Left colon (tissue), 2 donors: ENCODE results near the gene OR51B4. TPM values are rescaled to one million over a fixed set of nuclear protein-coding genes. Genes with fewer than 3 reads are reported as not detected.

Source experiments
- ATAC-seq: fragments of 200-7000 bp; cut with Tn5 transposase; one replicate; pipeline ENCODE4 v1.9.1; 2020; ENCODE audit warnings: mild to moderate bottlenecking, moderate library complexity
- DNase-seq, 2 donors: peaks; one replicate each; pipeline ENCODE4 v3.0.0-alpha.2; 2020
- intact Hi-C, 2 donors: fragments of 100-400 bp; cut with DNase I in 1 of 2; cut with micrococcal nuclease in 1 of 2; formaldehyde crosslinking; loops; one replicate each; pipeline versions ENCODE4 v1.11.2 to v1.14.0; 2022; cut with DNase I, micrococcal nuclease
- total RNA-seq, 2 donors: library from RNA; stranded (reverse); fragmentation: NEBNext Ultra II Directional; extraction: Animal tissue kit (Norgen Biotek cat#: 25700); gene quantifications; one replicate each; pipeline ENCODE4 v1.2.1, GENCODE V29; 2021
- donor health status: DM: no; HTN: no; CAD: no.
- donor health status: DM: yes; HTN: yes; CAD: no.

The OR51B4 gene
- total RNA-seq, 2 donors from 2014 or later = not detected

- intact Hi-C loops = no loop called here
- ATAC-seq (no peak), DNase-seq (no peak)
These were observed 50.0 kb downstream of the OR51B4 start for GRCh38 chr11:5251746-5252145.

Other genes starting within 250 kb of the OR51B4 start
- gene OR52E2, start 242.3 kb downstream of the OR51B4 start, total RNA-seq = not detected
- not detected for gene OR52E1, start 232.4 kb downstream of the OR51B4 start, total RNA-seq
- gene OR52A5, start 163.6 kb downstream of the OR51B4 start, total RNA-seq = not detected
- not detected for gene OR52A1, start 147.2 kb downstream of the OR51B4 start, total RNA-seq
- gene OR51V1, start 101.3 kb downstream of the OR51B4 start, total RNA-seq = not detected
- 10 to 100 TPM in 1 of 2 donors, 1 to 10 TPM in 1; 9.3 to 25.8 TPM for gene HBB, start 74.9 kb downstream of the OR51B4 start, total RNA-seq
- not detected for gene HBD, start 67.5 kb downstream of the OR51B4 start, total RNA-seq
- gene HBG1, start 52.1 kb downstream of the OR51B4 start, total RNA-seq = not detected
- gene HBG2, start 47.2 kb downstream of the OR51B4 start, total RNA-seq = not detected
- gene HBE1, start 32.0 kb downstream of the OR51B4 start, total RNA-seq = not detected
- not detected for gene OR51B2, start 22.4 kb upstream of the OR51B4 start, total RNA-seq
- not detected for gene OR51B5, start 41.6 kb upstream of the OR51B4 start, total RNA-seq
- not detected for gene OR51B6, start 49.6 kb upstream of the OR51B4 start, total RNA-seq
- not detected for gene OR51M1, start 81.9 kb upstream of the OR51B4 start, total RNA-seq
- gene OR51Q1, start 120.2 kb upstream of the OR51B4 start, total RNA-seq = not detected
- not detected for gene OR51I1, start 139.6 kb upstream of the OR51B4 start, total RNA-seq
- gene OR51I2, start 147.4 kb upstream of the OR51B4 start, total RNA-seq = not detected
- not detected for gene OR52D1, start 186.7 kb upstream of the OR51B4 start, total RNA-seq
- gene UBQLN3, start 208.0 kb upstream of the OR51B4 start, total RNA-seq = not detected
- gene UBQLNL, start 214.8 kb upstream of the OR51B4 start, total RNA-seq = under 1 TPM; 0.25 to 0.49 TPM
- gene OR52H1, start 246.6 kb upstream of the OR51B4 start, total RNA-seq = under 1 TPM; 0.25 to 0.27 TPM